OCI-LY1 (cell line): ENCODE measurements around the gene GIPC3.

Source experiments
- H2AFZ ChIP-seq: fragments of 200-600 bp; sonication (generic), shearing (Covaris generic); 2 replicates; pipeline ENCODE4 v1.6.0; 2014; ENCODE audit warnings: antibody characterized with exemption, mild to moderate bottlenecking, low read length
- H3F3A ChIP-seq: fragments of 200-600 bp; sonication (generic), shearing (Covaris generic); 2 replicates; pipeline ENCODE4 v1.6.0; 2014; ENCODE audit warnings: mild to moderate bottlenecking, antibody characterized with exemption, low read length, moderate library complexity; ENCODE audit not compliant: insufficient read depth
- H3K27ac ChIP-seq: fragments of 200-600 bp; sonication (generic); 2 replicates; pipeline ENCODE4 v1.5.1; 2014; ENCODE audit warnings: low read length, mixed run types, mild to moderate bottlenecking, low read depth; ENCODE audit not compliant: poor library complexity, severe bottlenecking
- H3K27me3 ChIP-seq: fragments of 200-600 bp; sonication (generic); 2 replicates; pipeline ENCODE4 v1.6.0; 2014; ENCODE audit warnings: antibody characterized with exemption, mild to moderate bottlenecking, low read length, moderate library complexity; ENCODE audit not compliant: insufficient read depth
- H3K36me3 ChIP-seq: fragments of 200-600 bp; sonication (generic); 2 replicates; pipeline ENCODE4 v1.6.1; 2014; ENCODE audit warnings: mild to moderate bottlenecking, antibody characterized with exemption, low read length, moderate library complexity, mixed read lengths; ENCODE audit not compliant: insufficient read depth
- H3K4me1 ChIP-seq: fragments of 200-600 bp; sonication (generic); 2 replicates; pipeline ENCODE4 v1.5.1; 2014; ENCODE audit warnings: mild to moderate bottlenecking, low read length, moderate library complexity; ENCODE audit not compliant: insufficient read depth, severe bottlenecking
- H3K4me2 ChIP-seq: fragments of 200-600 bp; sonication (generic), shearing (Covaris generic); 2 replicates; pipeline ENCODE4 v1.6.1; 2014; ENCODE audit warnings: low read length
- H3K4me3 ChIP-seq: fragments of 200-600 bp; sonication (generic); 2 replicates; pipeline ENCODE4 v1.5.1; 2014; ENCODE audit warnings: low read length, low read depth, mild to moderate bottlenecking, mixed read lengths; ENCODE audit not compliant: poor library complexity, severe bottlenecking
- H3K79me2 ChIP-seq: fragments of 200-600 bp; shearing (Covaris generic); 2 replicates; pipeline ENCODE4 v1.6.1; 2016; ENCODE audit warnings: mixed run types, low read length, mixed read lengths; ENCODE audit not compliant: insufficient read depth
- H3K9ac ChIP-seq: fragments of 200-600 bp; sonication (generic), shearing (Covaris generic); 2 replicates; pipeline ENCODE4 v1.6.1; 2014; ENCODE audit warnings: mild to moderate bottlenecking, low read length, mixed read lengths
- H3K9me2 ChIP-seq: fragments of 200-600 bp; sonication (generic), shearing (Covaris generic); 2 replicates; pipeline ENCODE4 v1.6.1; 2014; ENCODE audit warnings: low read depth, mild to moderate bottlenecking, low read length, mixed read lengths
- H3K9me3 ChIP-seq: fragments of 200-600 bp; shearing (Covaris generic); 2 replicates; pipeline ENCODE4 v1.6.1; 2014; ENCODE audit warnings: low read length, mixed read lengths
- H4K20me1 ChIP-seq: fragments of 200-600 bp; sonication (generic), shearing (Covaris generic); 2 replicates; pipeline ENCODE4 v1.6.0; 2016; ENCODE audit warnings: mild to moderate bottlenecking, low read length; ENCODE audit not compliant: insufficient read depth
- CTCF ChIP-seq: fragments of 200-600 bp; sonication (generic), shearing (Covaris generic); IDR thresholded peaks from 2 replicates; pipeline ENCODE4 v1.5.1; 2017; ENCODE audit warnings: mild to moderate bottlenecking, antibody characterized with exemption, low read length, moderate library complexity, mixed read lengths
- EZH2 ChIP-seq: fragments of 200-600 bp; sonication (generic), shearing (Covaris generic); IDR thresholded peaks from 2 replicates; pipeline ENCODE4 v1.8.0; 2017; ENCODE audit warnings: borderline replicate concordance, mixed run types, mild to moderate bottlenecking, antibody characterized with exemption, low read length, moderate library complexity, mixed read lengths

The GIPC3 gene

DNA sequence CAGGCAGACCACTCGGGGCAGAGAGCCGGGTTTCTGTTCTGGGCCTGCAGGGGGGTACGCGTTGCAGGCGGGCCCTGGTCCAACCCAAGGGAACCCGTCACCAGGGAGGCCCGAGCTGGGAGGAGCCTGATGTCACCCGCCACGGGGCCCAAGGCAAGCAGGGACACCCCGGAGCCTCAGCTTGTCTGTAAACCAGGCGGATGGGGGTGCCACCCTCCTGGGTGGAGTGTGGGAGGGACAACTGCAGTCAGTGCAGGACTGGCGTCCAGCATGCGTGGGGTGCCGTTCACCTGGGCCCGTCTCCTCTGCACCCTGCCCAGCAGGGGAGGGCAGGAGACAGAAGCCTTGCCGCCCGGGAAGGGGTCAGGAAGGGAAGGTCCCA is 34.3 kb downstream of the GIPC3 start:
- Histone ChIP-seq H3K36me3 (peaks cover 15% of the 10 kb centered on the region), H3K4me3 (no peak overlapping the region), H3K9me3 (no peaks in the 10 kb centered on the region), H3K9ac (no peak overlapping the region), H3K4me2 (no peak overlapping the region), H4K20me1 (no peaks in the 10 kb centered on the region), H3K4me1 (no peaks in the 10 kb centered on the region), H2AFZ (no peak overlapping the region), H3F3A (no peaks in the 10 kb centered on the region), H3K79me2 (no peaks in the 10 kb centered on the region), H3K27me3 (no peaks in the 10 kb centered on the region), H3K9me2 (no peaks in the 10 kb centered on the region), H3K27ac (no peak overlapping the region)
- TF ChIP-seq EZH2 (no peak), CTCF (no peak)

- Histone ChIP-seq H4K20me1 (no peaks in the 10 kb centered on the region), H3K9ac (no peak overlapping the region), H3K27me3 (no peaks in the 10 kb centered on the region), H3K9me3 (no peaks in the 10 kb centered on the region), H2AFZ (no peak overlapping the region), H3K4me3 (no peak overlapping the region), H3K9me2 (no peaks in the 10 kb centered on the region), H3K27ac (no peak overlapping the region), H3K36me3 (peaks cover 15% of the 10 kb centered on the region), H3K4me1 (peaks cover 6% of the 10 kb centered on the region), H3K79me2 (peaks cover 6% of the 10 kb centered on the region), H3F3A (no peaks in the 10 kb centered on the region), H3K4me2 (no peak overlapping the region)
- no peak for TF ChIP-seq CTCF
- TF ChIP-seq EZH2 = no peak
Observed at GRCh38 chr19:3620145-3620816, 35.0 kb downstream of the GIPC3 start.

DNA sequence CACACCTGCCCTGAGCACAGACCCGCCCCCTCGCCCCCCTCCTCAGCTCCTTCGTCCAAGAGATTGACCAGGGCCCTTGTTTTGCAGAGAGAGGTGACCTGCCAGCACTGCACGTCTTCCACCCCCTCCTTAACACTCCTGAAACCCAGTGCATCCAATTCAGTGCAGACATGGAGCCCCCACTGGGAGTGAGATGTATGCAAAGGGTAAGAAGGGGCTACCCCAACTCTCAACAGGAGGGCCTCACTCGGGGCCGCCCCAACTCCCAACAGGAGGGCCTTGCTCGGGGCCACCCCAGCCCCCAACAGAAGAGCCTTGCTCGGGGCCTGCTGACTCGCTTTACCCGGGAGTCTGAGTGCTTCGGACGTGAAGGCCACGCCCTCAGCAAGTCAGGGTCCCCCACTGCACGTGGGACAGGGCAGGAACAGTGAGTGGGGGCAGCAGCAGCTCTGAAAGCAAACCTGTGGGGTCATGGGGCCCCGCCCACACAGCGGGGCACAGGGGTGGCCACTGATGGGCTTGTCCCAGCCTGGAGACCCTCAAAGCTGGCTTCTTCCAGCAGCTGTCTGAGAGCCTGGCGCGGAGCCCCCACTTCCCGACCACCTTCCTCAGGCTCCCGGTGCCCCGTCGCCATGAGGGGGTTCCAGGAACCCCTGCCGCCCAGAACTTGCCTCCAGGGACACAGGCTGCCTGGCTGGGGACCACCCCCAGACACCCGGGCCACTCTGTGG is 35.7 kb downstream of the GIPC3 start:
- H3K4me2 ChIP-seq = no peak overlapping the region
- no peaks in the 10 kb centered on the region for H3K27me3 ChIP-seq
- H4K20me1 ChIP-seq = no peaks in the 10 kb centered on the region
- TF ChIP-seq EZH2 (no peak), CTCF (no peak)
- H3F3A ChIP-seq = no peaks in the 10 kb centered on the region
- H3K9me2 ChIP-seq = no peaks in the 10 kb centered on the region
- no peak overlapping the region for H3K9ac ChIP-seq
- H3K4me1 ChIP-seq = peaks cover 13% of the 10 kb centered on the region
- peaks cover 13% of the 10 kb centered on the region for H3K79me2 ChIP-seq
- H3K9me3 ChIP-seq = no peaks in the 10 kb centered on the region
- H2AFZ ChIP-seq = no peak overlapping the region
- H3K27ac ChIP-seq = no peak overlapping the region
- peaks cover 15% of the 10 kb centered on the region for H3K36me3 ChIP-seq
- no peak overlapping the region for H3K4me3 ChIP-seq
